Neural cell (in vitro differentiated cells): ENCODE results near the gene ZSCAN5A.

Experiments used
- EP300 ChIP-seq: fragments of 450-650 bp; conservative IDR thresholded peaks from 2 replicates; pipeline ENCODE4 v1.6.1; 2014; ENCODE audit warnings: antibody characterized with exemption, mild to moderate bottlenecking, moderate library complexity; ENCODE audit not compliant: poor library complexity, severe bottlenecking
- EZH2 ChIP-seq: fragments of 200-600, 300-800 bp; shearing (Covaris generic), sonication (generic); IDR thresholded peaks from 2 replicates; pipeline ENCODE4 v1.6.1; 2014; ENCODE audit warnings: antibody characterized with exemption, low read length, borderline replicate concordance, mild to moderate bottlenecking; ENCODE audit not compliant: insufficient read depth, poor library complexity, severe bottlenecking
- MXI1 ChIP-seq: fragments of 450-650 bp; conservative IDR thresholded peaks from 2 replicates; pipeline ENCODE4 v1.6.1; 2014; ENCODE audit warnings: antibody characterized with exemption, mild to moderate bottlenecking; ENCODE audit not compliant: poor library complexity, severe bottlenecking
- POLR2AphosphoS5 ChIP-seq: IDR thresholded peaks from 2 replicates; pipeline ENCODE4 v1.6.1; 2012
- RAD21 ChIP-seq: fragments of 450-650 bp; conservative IDR thresholded peaks from 2 replicates; pipeline ENCODE4 v1.6.1; 2014; ENCODE audit warnings: antibody characterized with exemption, mild to moderate bottlenecking, moderate library complexity
- SMC3 ChIP-seq: fragments of 450-650 bp; conservative IDR thresholded peaks from 2 replicates; pipeline ENCODE4 v1.6.1; 2014; ENCODE audit warnings: antibody characterized with exemption, mild to moderate bottlenecking, moderate library complexity; ENCODE audit not compliant: poor library complexity
- TAF1 ChIP-seq: IDR thresholded peaks from 2 replicates; pipeline ENCODE4 v1.6.1; 2012; ENCODE audit warnings: low read depth
- TF ChIP-seq, protein P1 (sequence below): IDR thresholded peaks from 2 replicates; pipeline ENCODE4 v1.6.1; 2012; ENCODE audit warnings: borderline replicate concordance
- TF ChIP-seq, protein P2 (sequence below): fragments of 450-650 bp; IDR thresholded peaks from 2 replicates; pipeline ENCODE4 v1.5.1; 2014; ENCODE audit warnings: antibody characterized with exemption, mild to moderate bottlenecking, moderate library complexity; ENCODE audit not compliant: poor library complexity, severe bottlenecking

DNA sequence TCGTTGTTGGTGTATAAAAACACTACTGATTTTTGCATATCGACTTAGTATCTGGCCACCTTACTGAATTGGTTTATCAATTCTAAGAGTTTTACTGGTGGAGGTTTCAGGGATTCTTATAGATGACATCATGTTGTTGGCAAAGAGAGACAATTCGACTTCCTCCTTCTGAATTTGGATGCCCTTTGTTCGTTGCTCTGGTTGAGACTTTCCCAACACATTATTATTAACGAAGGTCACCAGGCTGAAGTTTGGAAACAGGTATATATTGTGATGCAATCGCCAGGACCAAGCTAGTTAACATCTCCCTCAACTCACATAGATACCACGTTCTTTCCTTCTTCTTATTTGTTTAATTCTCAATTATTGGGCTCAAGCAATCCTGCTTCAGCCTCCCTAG is 115.0 kb downstream of the ZSCAN5A start:
- TF ChIP-seq, protein P1, sequence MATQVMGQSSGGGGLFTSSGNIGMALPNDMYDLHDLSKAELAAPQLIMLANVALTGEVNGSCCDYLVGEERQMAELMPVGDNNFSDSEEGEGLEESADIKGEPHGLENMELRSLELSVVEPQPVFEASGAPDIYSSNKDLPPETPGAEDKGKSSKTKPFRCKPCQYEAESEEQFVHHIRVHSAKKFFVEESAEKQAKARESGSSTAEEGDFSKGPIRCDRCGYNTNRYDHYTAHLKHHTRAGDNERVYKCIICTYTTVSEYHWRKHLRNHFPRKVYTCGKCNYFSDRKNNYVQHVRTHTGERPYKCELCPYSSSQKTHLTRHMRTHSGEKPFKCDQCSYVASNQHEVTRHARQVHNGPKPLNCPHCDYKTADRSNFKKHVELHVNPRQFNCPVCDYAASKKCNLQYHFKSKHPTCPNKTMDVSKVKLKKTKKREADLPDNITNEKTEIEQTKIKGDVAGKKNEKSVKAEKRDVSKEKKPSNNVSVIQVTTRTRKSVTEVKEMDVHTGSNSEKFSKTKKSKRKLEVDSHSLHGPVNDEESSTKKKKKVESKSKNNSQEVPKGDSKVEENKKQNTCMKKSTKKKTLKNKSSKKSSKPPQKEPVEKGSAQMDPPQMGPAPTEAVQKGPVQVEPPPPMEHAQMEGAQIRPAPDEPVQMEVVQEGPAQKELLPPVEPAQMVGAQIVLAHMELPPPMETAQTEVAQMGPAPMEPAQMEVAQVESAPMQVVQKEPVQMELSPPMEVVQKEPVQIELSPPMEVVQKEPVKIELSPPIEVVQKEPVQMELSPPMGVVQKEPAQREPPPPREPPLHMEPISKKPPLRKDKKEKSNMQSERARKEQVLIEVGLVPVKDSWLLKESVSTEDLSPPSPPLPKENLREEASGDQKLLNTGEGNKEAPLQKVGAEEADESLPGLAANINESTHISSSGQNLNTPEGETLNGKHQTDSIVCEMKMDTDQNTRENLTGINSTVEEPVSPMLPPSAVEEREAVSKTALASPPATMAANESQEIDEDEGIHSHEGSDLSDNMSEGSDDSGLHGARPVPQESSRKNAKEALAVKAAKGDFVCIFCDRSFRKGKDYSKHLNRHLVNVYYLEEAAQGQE, result no peak
- TF ChIP-seq TAF1 (no peak), POLR2AphosphoS5 (no peak), EP300 (no peak), MXI1 (no peak), RAD21 (no peak), EZH2 (no peak), SMC3 (no peak)
- TF ChIP-seq, protein P2, sequence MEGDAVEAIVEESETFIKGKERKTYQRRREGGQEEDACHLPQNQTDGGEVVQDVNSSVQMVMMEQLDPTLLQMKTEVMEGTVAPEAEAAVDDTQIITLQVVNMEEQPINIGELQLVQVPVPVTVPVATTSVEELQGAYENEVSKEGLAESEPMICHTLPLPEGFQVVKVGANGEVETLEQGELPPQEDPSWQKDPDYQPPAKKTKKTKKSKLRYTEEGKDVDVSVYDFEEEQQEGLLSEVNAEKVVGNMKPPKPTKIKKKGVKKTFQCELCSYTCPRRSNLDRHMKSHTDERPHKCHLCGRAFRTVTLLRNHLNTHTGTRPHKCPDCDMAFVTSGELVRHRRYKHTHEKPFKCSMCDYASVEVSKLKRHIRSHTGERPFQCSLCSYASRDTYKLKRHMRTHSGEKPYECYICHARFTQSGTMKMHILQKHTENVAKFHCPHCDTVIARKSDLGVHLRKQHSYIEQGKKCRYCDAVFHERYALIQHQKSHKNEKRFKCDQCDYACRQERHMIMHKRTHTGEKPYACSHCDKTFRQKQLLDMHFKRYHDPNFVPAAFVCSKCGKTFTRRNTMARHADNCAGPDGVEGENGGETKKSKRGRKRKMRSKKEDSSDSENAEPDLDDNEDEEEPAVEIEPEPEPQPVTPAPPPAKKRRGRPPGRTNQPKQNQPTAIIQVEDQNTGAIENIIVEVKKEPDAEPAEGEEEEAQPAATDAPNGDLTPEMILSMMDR, result no peak
